A549 treated with Hydrocortisone at 1 μM for 4 hours (cell line): ENCODE results near the gene LBP. TPM values are rescaled to one million over a fixed set of nuclear protein-coding genes. Genes with fewer than 3 reads are reported as not detected.

Experiments
- total RNA-seq: library from RNA; stranded (reverse); fragments of 200-300 nt; extraction: Qiagen RNA extraction; gene quantifications from 5 replicates; pipeline ENCODE4 v1.2.3, GENCODE V29; 2022

LBP gene
- total RNA-seq, result 0.81 to 1.6 TPM (median 1.3 TPM) in 5 replicates

GRCh38 chr20:38346247-38346651 lies at the start of gene LBP:
LBP (plus strand) TSS chr20:38346482; CDS start chr20:38346517, 35 bp downstream.

GRCh38 chr20:38303908-38304379 lies 42.3 kb upstream of the LBP start, which contains the start of gene BPI:
BPI (plus strand) TSS chr20:38304156; CDS start chr20:38304224, 68 bp downstream.

Other genes starting within 250 kb of the LBP start
- 336 to 542 TPM (median 501 TPM) in 5 replicates for gene TGM2, start 181.2 kb upstream of the LBP start, total RNA-seq
- 0.08 to 0.23 TPM (median 0.15 TPM) in 5 replicates for gene KIAA1755, start 85.7 kb upstream of the LBP start, total RNA-seq
- gene BPI, start 42.3 kb upstream of the LBP start, total RNA-seq, result not detected in 5 replicates
- gene SNHG17, start 88.8 kb downstream of the LBP start, total RNA-seq, result 169 to 213 TPM (median 197 TPM) in 5 replicates
- gene RALGAPB, start 126.4 kb downstream of the LBP start, total RNA-seq, result 12.5 to 20.5 TPM (median 18.3 TPM) in 5 replicates
- not detected in 5 replicates for gene ADIG, start 234.7 kb downstream of the LBP start, total RNA-seq